Epidermal melanocyte (primary cell): ENCODE measurements around the gene ERBB2.
"Not testable (repeated sequence)": the region's sequence is repeated elsewhere in the genome, so short reads cannot be mapped to it uniquely, and the experiment has no call there.

ENCODE experiments used
- DNase-seq: peaks from one replicate; pipeline ENCODE4 v3.0.0; 2011; ENCODE audit warnings: low spot score; ENCODE audit not compliant: insufficient read length

ERBB2 gene

DNA sequence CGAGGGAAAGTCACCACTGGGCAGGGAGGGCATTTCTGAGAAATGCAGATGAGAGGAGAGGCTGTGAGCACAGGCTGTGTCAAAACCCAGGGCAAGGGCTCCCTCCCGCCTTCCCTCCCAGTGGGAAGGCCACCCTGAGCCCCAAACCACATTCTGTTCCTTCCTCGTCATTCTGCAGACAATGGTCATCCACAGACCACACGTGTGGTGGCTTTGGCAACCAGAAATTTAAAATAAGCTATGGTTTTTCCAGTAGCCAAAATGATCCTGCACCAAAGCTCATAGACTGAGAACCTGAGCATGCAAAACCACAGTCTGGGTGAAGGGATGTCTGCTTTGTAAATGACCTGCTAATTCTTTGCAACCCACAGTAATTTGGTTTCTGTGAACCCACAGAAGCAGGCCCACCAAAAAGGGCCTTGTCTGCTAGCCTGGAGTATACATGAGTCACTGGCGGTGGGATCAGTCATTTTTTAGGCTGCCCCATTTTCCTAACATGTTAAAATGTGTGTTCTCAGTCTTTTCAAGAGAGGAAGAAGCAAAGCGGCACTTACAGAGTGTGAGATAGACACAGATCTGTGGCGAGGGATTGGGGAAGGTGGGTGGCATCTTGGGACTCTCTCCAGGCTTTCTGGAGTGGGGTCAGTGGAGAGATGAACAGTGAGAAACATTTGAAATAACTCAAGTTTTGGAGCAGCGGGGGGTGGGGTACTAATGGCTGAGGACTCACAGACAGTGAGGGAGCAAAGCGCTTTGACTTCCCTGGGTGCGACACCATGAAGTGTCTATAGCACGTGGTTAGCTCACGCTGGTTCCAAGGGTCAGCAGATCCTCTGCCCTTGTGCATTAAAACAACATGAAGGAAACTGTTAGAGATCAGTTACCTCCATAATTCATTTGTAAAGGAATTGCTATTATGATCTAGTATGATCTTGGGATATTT is 58.3 kb downstream of the ERBB2 start:
- no peak for DNase-seq

DNA sequence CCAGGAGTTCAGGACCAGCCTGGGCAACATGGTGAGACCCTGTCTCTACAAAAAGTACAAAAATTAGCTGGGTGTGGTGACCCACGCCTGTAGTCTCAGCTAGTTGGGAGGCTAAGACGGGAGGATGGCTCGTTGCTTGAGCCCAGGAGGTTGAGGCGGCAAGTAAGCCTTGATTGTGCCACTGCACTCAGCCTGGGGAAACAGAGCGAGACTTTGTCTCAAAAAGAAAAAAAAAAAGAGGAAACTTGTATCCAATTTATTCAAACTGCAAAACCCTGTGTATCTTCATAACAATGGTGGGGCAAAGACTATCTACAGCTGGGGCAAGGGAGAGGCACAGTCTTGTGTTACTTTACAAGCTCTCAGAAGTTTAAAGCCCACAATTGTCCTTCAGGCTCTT is 59.3 kb downstream of the ERBB2 start:
- DNase-seq: no peak

DNA sequence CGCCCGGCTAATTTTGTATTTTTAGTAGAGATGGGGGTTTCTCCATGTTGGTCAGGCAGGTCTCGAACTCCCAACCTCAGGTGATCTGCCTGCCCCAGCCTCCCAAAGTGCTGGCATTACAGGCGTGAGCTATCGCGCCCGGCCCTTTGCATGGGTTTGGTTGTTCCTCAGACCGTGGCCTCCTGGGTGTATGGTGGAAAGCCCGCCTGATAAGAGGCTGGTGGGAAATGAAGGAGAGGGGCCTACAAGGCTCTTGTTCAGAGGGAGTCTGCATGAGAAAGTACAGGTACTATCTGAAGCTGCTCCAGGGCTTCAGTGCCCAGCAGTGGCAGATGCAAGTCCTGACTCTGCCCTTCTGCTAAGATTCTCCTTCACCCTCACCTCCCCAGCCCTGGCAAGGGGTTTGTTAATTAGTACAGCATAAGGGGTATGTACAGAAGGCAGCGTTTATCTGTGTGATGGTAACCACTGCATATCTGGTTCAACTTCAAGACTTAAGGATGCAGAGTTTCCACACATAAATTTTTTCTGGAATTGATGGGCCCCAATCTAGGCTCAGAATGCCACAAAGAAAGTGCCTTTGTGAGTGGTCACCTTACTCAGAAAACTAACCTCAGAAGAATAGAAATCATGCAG is 62.1 kb downstream of the ERBB2 start:
- no peak for DNase-seq

DNA sequence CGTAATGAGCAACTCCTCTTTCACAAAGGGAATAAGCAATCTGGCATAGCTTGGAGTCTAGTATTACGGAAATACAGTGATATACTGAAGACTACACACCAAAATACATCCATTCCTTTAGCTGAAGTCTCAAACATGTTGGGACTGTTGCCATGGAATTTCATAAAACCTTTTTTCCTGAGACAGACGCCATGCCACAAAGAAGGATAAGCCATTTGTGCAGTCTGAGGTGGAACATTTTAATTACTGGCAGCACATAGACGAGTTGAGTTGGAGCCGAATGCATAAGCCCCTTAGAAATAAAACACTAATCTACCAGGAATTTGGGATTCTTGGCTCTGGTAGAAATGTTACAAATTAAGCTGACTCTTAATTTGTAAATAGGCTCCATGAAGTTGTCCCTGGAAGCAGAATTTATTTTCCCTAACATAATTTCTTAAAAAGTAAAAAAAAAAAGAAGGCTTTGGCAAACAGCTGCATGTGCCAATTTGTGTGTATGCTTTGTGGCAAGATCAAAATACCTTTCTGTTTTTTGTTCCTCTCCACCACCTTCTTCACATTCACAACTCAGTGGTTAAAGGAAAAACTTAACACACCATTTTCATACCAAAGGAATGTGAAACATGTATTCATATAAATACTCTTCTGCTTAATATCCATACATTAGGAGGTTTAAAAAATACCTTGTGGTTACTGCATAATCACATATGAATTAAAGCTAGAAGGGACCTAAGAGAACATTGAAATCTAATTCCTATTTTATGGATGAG is 63.4 kb downstream of the ERBB2 start:
- DNase-seq: no peak

DNA sequence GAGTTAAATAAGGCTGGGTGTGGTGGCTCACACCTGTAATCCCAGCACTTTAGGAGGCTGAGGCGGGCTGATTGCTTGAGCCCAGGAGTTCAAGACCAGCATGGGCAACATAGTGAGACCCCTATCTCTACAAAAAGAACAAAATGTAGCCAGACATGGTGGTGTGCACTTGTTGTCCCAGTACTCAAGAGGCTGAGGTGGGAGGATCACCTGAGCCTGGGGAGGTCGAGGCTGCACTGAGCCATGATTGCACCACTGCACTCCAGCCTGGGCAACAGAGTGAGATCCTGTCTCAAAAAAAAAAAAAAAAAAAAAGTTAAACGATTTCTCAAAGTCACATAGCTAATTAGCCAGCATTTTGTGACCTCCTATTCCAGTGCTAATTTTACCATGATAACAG is 64.3 kb downstream of the ERBB2 start:
- DNase-seq: not testable (repeated sequence)

DNA sequence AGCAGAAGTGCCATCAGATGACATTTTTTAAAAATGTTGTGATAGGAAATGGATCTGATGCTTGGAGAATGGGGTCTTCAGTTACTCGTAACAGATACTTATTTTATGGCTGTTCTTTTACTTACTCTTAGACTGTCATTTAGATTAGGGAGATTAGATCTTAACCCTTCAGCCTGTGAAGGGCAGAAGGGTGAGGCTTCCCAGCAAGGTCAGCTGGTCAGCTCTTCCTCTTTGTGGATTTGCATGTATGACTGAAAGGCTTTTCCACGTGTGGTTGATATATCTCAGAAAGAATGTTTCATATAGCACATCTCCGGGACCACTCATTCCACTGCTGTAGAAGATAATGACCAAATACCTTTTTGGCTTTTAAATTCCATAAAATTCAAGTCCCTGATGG is 65.3 kb downstream of the ERBB2 start:
- no peak for DNase-seq

DNA sequence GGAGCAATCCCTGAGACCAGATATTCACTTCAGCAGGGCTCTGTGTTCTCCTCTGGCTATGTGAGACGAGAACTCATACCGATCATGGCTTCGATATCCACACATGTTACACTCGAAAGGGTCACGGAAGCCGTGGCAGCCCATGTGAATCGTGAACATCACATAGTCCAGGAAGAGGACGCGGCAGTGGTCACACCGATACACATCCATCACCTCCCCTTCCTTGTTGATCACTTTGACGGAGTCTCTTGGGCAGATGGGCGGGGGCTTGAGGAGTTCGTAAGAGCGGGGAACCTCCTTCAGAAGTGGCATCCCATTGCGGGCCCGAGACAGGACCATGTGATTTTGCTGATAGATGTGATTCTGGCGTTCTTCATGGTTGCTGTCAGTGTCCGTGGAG is 65.9 kb downstream of the ERBB2 start:
- DNase-seq: no peak

DNA sequence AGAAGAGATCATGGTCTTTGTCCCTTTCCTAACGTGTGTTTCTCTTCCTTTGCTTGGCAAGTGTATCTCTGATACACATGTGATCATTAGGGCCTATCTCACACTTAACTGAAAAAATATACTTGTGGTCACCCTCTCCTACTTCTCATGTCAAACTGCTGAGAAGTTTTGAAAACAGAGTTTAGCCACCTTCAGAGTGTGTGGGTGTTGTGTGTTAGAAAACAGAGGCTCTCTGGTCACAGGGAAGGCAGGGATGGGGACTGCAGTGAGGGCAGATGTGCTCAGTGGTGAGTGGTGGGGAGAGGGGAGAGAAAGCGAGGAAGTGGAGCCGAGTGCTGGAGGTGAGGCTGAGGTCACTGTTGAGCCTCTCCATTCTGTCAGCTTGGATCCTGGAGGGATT is 67.3 kb downstream of the ERBB2 start:
- no peak for DNase-seq

DNA sequence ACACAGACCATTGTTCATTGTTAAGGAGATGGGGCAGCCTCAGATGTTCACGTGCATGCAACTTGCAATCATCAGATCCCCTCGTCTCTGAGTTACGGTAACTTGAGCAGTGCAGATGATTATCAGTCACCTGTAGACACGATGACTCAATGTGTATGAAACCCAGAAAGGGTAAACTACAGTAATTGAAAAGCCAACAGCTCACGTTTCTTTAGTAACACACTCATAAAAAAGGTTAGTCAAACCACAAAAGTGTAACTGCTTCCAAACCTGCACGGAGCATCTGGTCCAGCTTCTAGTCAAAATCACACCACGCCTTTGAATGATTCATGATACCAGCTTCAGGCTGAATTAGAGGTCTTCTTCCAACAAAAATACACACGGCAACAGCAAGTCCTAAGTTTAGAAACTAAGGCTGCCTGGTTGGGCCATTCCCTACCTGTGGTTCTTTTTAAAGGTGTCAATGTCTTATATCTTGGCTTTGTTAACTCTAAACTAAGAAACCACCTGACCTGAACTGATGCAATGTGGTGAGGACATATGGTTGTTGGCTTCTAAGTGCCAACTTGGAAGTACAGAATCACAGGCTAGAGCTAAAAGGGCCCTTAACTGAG is 70.2 kb downstream of the ERBB2 start:
- DNase-seq: no peak

DNA sequence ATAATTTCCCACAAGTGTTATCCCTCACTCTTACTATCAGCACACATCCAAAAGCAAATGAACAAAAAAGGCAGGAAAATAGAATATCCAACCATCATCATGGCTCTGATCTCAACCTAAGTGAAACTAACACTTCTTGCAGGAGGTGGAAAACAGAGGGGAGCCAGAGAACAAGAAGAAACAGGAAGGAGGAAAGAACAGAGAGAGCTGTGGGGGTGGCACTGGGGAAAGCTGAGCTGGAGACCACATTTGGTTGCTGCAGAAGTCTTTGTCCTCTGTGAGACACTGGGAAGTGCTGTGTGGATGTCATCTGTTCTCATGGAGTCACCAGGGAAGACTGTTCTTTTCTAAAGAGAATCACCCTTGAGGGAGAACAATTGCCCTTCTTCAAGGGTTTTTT is 72.6 kb downstream of the ERBB2 start:
- no peak for DNase-seq

DNA sequence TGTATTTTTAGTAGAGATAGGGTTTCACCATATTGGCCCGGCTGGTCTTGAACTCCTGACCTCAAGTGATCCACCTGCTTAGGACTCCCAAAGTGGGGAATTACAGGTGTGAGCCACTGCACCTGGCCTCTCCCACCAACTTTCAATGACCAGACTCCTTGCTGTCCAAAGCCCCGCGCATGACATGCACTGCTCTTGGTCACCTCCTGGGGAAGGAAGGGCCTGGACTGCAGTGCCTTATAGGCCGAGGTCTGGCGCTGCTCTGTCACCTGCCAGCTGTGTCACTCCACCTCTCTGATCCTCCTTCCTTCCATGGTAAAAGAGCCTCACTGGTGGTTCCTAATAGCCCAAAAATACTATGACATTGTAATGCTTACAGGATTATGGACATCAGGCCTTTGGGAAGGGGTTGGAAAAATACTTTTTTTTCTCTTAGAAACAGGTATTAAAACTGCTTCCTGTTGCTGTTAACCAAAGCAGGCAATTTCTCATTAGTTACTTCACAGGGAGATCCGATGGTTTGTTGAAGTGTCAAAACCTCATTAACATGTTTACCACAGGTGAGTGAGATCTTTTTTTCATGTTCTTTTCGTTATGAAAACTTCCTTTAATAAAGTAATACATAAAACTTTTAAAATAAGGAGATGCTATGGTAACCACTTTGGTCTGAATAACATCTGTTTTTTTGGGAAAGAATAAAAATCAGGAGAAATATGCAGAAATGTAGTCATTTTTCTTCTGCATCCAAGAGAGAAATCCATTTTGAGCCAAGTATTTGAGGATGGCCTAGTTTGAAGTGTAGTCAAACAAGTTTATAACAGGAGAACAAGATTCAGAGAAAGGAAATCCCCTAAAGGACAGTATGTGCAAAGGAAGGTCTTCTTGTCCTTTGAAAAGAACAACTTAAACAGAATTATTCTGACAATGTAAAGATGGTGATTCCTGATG is 73.4 kb downstream of the ERBB2 start:
- no peak for DNase-seq

DNA sequence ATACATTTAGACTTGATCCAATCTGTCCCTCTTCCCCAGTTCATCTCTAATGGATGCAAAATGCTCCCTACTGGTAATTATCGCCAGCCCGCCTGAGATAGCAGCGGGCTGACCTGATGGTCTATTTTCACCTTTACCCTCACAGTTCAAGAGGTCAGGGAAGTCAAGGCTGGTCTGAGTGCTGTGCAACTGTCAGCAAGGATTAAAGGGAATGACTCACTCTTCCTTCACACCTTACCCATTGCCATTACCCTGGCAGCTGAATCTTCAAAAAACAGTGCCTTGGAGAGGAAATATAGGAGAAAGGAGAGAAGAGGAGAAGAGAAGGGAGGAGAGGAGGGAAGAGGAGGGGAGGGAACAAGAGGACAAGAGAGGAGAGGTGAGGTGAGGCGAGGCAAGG is 74.2 kb downstream of the ERBB2 start:
- DNase-seq: no peak

DNA sequence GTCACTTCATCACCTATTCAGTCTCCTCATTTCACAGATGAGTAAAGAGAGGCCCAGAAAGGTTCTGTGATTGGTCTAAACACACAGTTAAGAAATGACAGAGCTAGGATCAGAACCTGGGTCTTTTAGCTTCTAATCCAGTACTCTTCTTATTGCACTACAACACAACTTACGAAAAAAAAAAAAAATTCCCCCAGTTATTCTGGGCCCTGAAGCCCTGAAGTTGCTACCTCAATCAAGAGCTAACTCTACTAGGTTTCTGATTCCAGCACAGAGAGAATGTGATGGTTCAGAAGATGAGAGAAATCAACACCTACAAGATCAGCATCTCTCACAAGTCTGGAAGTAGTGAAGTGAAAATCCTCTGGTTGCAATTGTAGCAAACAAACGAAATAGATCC is 75.2 kb downstream of the ERBB2 start:
- no peak for DNase-seq

DNA sequence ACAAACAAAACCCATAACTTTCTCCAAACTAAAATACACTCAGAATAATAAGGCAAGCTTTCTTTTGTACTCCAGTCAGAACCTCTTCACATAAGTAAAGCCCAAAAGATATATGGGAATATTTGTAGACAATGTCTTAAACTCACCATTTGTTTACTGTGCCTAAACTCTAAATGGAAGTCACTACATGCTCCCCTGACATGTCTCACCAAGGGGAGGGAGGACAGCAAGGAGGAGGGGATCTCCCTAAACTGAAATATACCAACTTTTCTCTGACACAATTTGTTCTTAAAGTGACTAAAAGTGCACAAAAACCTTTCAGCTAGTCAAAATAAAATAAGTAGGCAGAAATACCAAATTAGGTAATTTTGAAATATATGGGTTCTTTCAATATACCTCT is 76.4 kb downstream of the ERBB2 start:
- no peak for DNase-seq

DNA sequence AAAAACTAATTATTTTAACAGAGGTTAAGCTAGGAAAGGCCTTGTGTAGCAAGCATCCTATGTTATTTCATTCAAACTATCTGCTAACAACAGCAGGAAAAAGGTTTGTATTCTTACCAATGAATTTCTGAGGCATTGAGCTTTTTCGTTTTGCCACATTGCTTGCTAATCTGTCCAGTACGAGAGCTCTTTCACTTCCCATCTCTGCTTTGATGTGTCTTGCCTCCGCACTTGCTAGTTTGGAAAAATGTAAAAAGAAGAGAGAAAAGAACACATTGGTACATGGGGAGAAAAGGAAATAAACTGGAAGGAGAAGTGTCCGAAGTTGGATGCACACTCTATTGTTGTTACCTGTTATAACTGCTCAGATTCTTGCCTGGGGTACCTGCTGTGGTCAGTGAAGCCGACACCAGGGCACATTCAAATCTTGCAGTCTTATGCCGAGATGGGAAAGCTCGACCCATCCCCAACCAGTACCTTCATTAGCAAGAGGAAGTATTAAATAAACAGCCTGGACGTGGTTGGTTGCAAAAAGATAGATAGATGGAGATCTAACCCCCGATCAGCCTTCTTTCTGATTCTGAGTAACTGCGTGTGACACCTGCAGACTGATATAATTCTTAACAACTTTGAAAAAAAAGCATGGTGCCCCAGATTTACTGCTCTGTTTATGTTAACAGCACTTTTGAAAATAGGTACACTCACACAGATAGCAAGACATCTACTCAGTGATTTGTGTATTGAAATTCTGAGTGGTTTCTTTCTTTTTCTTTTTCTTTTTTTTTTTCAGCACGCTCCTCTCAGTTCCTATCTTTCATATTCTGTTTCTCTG is 77.9 kb downstream of the ERBB2 start:
- DNase-seq: no peak
